Gastrocnemius medialis (tissue), 4 donors: ENCODE measurements around the gene SRPX2. TPM values are rescaled to one million over a fixed set of nuclear protein-coding genes. Genes with fewer than 3 reads are reported as not detected.

ENCODE experiments used
- ATAC-seq, 2 donors: fragments of 150-250 bp; one replicate each; pipeline ENCODE4 v1.9.1; 2016
- DNase-seq, 2 donors: peaks; one replicate each; pipeline ENCODE4 v3.0.0-alpha.2; 2019
- H3K27ac ChIP-seq, 4 donors: fragments of 200-600 bp; sonication (generic); 1 replicate in 1 of 4; 2 replicates in 3 of 4; pipeline ENCODE4 v1.5.1; 2016 to 2018; ENCODE audit warnings: mild to moderate bottlenecking in 2 of 4, moderate library complexity in 1 of 4
- H3K27me3 ChIP-seq, 3 donors: fragments of 200-600 bp; sonication (generic) in 2 of 3; 1 replicate in 1 of 3; 2 replicates in 2 of 3; pipeline versions ENCODE4 v1.5.1 to v1.6.0; 2016 to 2019; ENCODE audit warnings: mild to moderate bottlenecking in 1 of 3, moderate library complexity in 1 of 3
- H3K36me3 ChIP-seq, 2 donors: fragments of 200-600 bp; sonication (generic) in 1 of 2; one replicate each; pipeline ENCODE4 v1.5.1; 2017 to 2018
- H3K4me1 ChIP-seq, 2 donors: fragments of 200-600 bp; sonication (generic) in 1 of 2; one replicate each; pipeline ENCODE4 v1.5.1; 2016 to 2017; ENCODE audit warnings: mild to moderate bottlenecking in 2 of 2
- H3K4me3 ChIP-seq, 4 donors: fragments of 200-600 bp; sonication (generic) in 3 of 4; 1 replicate in 1 of 4; 2 replicates in 3 of 4; pipeline ENCODE4 v1.5.1; 2016 to 2019; ENCODE audit warnings: mild to moderate bottlenecking in 2 of 4
- H3K9me3 ChIP-seq, 3 donors: fragments of 200-600 bp; sonication (generic) in 2 of 3; 1 replicate in 1 of 3; 2 replicates in 2 of 3; pipeline ENCODE4 v1.5.1; 2016 to 2019
- POLR2A ChIP-seq, 2 donors: fragments of 450-650 bp; IDR thresholded peaks; one replicate each; pipeline ENCODE4 v1.6.1; 2017; ENCODE audit warnings: antibody characterized with exemption in 2 of 2, mild to moderate bottlenecking in 2 of 2, moderate library complexity in 2 of 2
- in situ Hi-C, 4 donors: fragments of 200-750 bp; cut with MboI; loops; one replicate each; pipeline versions ENCODE4 v1.15.0 to v1.8.0; 2017; ENCODE audit warnings: low sequenced_read_pairs in 4 of 4
- intact Hi-C: fragments of 100-400 bp; cut with DNase I; formaldehyde crosslinking; loops from one replicate; pipeline ENCODE4 v1.15.1; 2023; ENCODE audit warnings: low total_unique reads
- total RNA-seq, 4 donors: library from RNA; depleted of rRNA; stranded (reverse); fragments of >200 nt; gene quantifications; one replicate each; pipeline versions ENCODE4 v1.1.0 to v1.2.3, GENCODE V29; 2016
- TF ChIP-seq, protein P1 (sequence below), 5 experiments: fragments of 450-650 bp in 3 of 5; fragments of 200-600 bp in 2 of 5; sonication (generic) in 2 of 5; IDR thresholded peaks in 4 of 5; conservative IDR thresholded peaks in 1 of 5; 1 replicate in 4 of 5; 2 replicates in 1 of 5; pipeline ENCODE4 v1.5.1; 2016 to 2019; ENCODE audit warnings: antibody characterized with exemption in 5 of 5, mild to moderate bottlenecking in 3 of 5, moderate library complexity in 3 of 5

Gene SRPX2
- total RNA-seq, 4 donors from 2014 or later = 2.4 to 16.6 (median 15.2) TPM

DNA sequence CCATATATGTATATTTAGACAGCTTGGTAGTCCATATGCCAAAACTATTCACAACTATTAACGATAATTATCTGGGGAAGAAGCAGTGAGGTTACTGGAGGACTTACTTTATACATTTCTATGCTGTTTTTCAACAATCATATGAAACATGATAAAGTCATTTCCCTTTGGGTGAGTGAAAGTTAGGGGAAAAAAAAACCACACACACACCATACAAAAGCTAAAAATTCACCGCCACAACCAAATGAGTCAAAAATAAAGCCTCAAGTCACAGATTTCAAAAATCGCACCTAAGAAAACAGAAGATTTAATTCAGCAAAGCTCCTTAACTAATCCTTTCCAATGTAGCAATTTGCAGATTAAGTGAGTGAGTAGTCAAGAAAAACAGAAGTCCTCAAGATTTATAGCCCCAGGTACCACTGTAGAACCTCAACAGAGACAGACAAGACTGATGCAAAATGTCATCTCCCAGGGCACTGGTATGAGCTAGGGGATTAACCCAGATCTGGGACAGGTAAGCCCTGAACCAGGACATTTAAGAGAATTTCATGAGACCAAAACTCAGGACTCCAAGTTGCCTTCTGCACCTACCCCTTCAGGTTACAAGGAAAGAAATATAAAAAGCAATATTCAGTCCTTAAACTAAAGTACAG is 52.8 kb downstream of the SRPX2 start:
- no peak for ATAC-seq
- Histone ChIP-seq H3K27ac (no peak overlapping the region), H3K9me3 (no peaks in the 10 kb centered on the region), H3K27me3 (no peaks in the 10 kb centered on the region), H3K4me3 (no peak overlapping the region), H3K36me3 (no peaks in the 10 kb centered on the region), H3K4me1 (no peaks in the 10 kb centered on the region)
- DNase-seq = no peak
- intact Hi-C loops (no loop called here), in situ Hi-C loops (no loop called here)
- TF ChIP-seq POLR2A (IDR thresholded peaks at IDR 0.05) = no peak
- TF ChIP-seq, protein P1, sequence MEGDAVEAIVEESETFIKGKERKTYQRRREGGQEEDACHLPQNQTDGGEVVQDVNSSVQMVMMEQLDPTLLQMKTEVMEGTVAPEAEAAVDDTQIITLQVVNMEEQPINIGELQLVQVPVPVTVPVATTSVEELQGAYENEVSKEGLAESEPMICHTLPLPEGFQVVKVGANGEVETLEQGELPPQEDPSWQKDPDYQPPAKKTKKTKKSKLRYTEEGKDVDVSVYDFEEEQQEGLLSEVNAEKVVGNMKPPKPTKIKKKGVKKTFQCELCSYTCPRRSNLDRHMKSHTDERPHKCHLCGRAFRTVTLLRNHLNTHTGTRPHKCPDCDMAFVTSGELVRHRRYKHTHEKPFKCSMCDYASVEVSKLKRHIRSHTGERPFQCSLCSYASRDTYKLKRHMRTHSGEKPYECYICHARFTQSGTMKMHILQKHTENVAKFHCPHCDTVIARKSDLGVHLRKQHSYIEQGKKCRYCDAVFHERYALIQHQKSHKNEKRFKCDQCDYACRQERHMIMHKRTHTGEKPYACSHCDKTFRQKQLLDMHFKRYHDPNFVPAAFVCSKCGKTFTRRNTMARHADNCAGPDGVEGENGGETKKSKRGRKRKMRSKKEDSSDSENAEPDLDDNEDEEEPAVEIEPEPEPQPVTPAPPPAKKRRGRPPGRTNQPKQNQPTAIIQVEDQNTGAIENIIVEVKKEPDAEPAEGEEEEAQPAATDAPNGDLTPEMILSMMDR (IDR thresholded peaks at IDR 0.05 in 4 of 5, conservative IDR thresholded peaks at IDR 0.05 in 1 of 5) = no peak

DNA sequence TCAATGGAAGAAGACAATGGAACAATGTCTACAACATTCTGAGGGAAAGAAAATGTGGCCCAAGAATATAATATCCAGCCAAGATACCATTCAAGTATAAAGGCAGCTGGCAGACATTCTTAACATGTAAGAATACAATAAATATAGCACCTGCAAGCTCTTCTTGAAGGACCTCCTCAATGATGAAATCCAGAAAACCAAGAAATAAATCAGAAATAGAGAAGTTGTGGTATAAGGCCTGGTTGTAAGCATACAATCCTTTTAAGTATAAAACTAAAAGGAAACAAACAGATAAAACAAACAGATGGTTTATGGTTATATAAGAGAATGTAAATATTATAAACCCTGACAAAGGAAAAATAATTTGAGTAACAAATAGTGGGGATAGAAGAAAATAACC is 54.6 kb downstream of the SRPX2 start:
- ATAC-seq (no peak), DNase-seq (no peak)
- Histone ChIP-seq H3K36me3 (no peaks in the 10 kb centered on the region), H3K27me3 (no peaks in the 10 kb centered on the region), H3K27ac (no peak overlapping the region), H3K4me1 (no peaks in the 10 kb centered on the region), H3K4me3 (no peak overlapping the region), H3K9me3 (no peaks in the 10 kb centered on the region)
- TF ChIP-seq, protein P1 (IDR thresholded peaks at IDR 0.05 in 4 of 5, conservative IDR thresholded peaks at IDR 0.05 in 1 of 5) = no peak
- no peak for TF ChIP-seq POLR2A (IDR thresholded peaks at IDR 0.05)
- in situ Hi-C loops = no loop called here
- intact Hi-C loops = no loop called here

DNA sequence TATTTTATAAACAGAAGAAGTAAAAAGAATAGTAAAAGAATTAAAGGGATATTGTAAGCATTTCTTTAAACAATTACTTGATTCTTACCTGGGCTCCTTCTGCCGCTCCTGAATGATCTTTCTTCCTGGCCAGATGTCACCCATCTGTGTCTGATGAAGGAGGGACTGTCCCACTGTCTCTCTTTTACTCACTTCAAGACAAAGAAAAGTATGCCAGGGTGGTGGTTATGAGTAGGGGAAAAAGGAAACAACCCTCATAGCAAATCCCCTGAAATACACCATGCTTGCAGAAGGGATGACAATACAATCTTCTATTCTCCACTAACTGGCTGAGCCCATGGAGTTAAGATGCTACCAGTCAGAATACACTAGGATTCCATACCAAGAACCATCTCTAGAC is 56.8 kb downstream of the SRPX2 start:
- H3K36me3 ChIP-seq = no peaks in the 10 kb centered on the region
- peaks cover 0 to 1% (median 0%) of the 10 kb centered on the region in 3 donors for H3K27me3 ChIP-seq
- H3K4me3 ChIP-seq = no peak overlapping the region
- H3K9me3 ChIP-seq = no peaks in the 10 kb centered on the region
- intact Hi-C loops = no loop called here
- in situ Hi-C loops = no loop called here
- H3K27ac ChIP-seq = no peak overlapping the region
- no peak for ATAC-seq
- TF ChIP-seq, protein P1 (IDR thresholded peaks at IDR 0.05 in 4 of 5, conservative IDR thresholded peaks at IDR 0.05 in 1 of 5) = no peak
- no peak for TF ChIP-seq POLR2A (IDR thresholded peaks at IDR 0.05)
- H3K4me1 ChIP-seq = no peaks in the 10 kb centered on the region
- no peak for DNase-seq

DNA sequence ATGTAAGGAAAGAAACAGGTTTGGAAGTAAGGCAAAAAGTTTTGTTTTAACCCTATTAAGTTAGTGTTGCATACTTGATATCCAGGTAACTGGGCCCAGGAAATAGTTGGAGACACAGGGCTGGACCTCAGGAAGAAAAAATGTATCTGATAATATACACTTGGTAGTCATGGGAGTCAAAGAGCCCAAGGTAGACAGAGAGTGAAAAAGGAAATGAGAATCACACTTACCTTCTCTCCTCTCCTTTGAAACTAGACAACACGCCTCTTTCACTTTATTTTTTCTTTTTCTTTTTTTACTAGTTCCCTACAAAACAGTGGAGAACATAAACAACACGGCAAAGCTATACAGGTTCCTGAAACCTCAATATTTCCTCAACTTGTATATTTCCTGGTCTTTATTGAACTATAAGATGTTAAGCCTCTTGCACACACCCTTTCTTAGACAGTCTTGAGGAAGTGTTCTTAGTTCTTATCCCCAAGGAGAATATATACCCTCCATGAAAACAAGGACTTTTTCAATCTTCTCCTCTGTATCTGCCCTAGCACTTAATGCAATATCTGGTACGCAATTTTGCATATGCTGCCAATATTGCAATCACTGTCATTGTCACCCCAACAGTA is 60.7 kb downstream of the SRPX2 start:
- no peaks in the 10 kb centered on the region for H3K9me3 ChIP-seq
- intact Hi-C loops = no loop called here
- no peak overlapping the region for H3K27ac ChIP-seq
- TF ChIP-seq, protein P1 (IDR thresholded peaks at IDR 0.05 in 4 of 5, conservative IDR thresholded peaks at IDR 0.05 in 1 of 5) = no peak
- TF ChIP-seq POLR2A (IDR thresholded peaks at IDR 0.05) = no peak
- in situ Hi-C loops = no loop called here
- no peak for DNase-seq
- H3K4me1 ChIP-seq = no peaks in the 10 kb centered on the region
- H3K4me3 ChIP-seq = no peak overlapping the region
- no peak for ATAC-seq
- H3K27me3 ChIP-seq = peaks cover 0 to 4% (median 0%) of the 10 kb centered on the region in 3 donors
- H3K36me3 ChIP-seq = no peaks in the 10 kb centered on the region
